HFF-Myc (cell line): ENCODE results near the gene MYEOV.

Source experiments
- DNase-seq: peaks from one replicate; pipeline ENCODE4 v3.0.0-alpha.2; 2011; ENCODE audit warnings: low read depth; ENCODE audit errors: extremely low read depth
- H3K4me3 ChIP-seq: replicated peaks from 2 replicates; pipeline ENCODE4 v1.5.1; 2011; ENCODE audit warnings: low read depth, mild to moderate bottlenecking, control low read depth, low read length
- CTCF ChIP-seq: IDR thresholded peaks from 2 replicates; pipeline ENCODE4 v1.5.1; 2012; ENCODE audit warnings: mild to moderate bottlenecking, low read depth, low read length, control low read depth; ENCODE audit errors: missing control alignments

MYEOV gene

GRCh38 chr11:69251057-69251393 lies 42.9 kb upstream of the MYEOV start:
- no peak for TF ChIP-seq CTCF
- DNase-seq: no peak
- H3K4me3 ChIP-seq: no peak overlapping the region

GRCh38 chr11:69251639-69252489 lies 42.1 kb upstream of the MYEOV start:
- no peak for DNase-seq
- no peak for TF ChIP-seq CTCF
- H3K4me3 ChIP-seq: no peak overlapping the region

- DNase-seq: no peak
- no peak overlapping the region for H3K4me3 ChIP-seq
- no peak for TF ChIP-seq CTCF
Observed at GRCh38 chr11:69252490-69252837, 41.5 kb upstream of the MYEOV start.

- peak; percentile 49 for DNase-seq
- no peak for TF ChIP-seq CTCF
- H3K4me3 ChIP-seq: no peak overlapping the region
Observed at GRCh38 chr11:69253028-69253427, 40.9 kb upstream of the MYEOV start.

- no peak overlapping the region for H3K4me3 ChIP-seq
- TF ChIP-seq CTCF: no peak
- DNase-seq: no peak
Observed at GRCh38 chr11:69257134-69257533, 36.8 kb upstream of the MYEOV start.

GRCh38 chr11:69257838-69258658 lies 35.9 kb upstream of the MYEOV start:
- H3K4me3 ChIP-seq: no peak overlapping the region
- TF ChIP-seq CTCF: no peak
- DNase-seq: no peak

- TF ChIP-seq CTCF: no peak
- DNase-seq: no peak
- H3K4me3 ChIP-seq: no peak overlapping the region
Observed at GRCh38 chr11:69259096-69259495, 34.9 kb upstream of the MYEOV start.
